GM18526 (cell line): ENCODE data around the gene HES2.

Source experiments
- POLR2A ChIP-seq: IDR thresholded peaks from 3 replicates; pipeline ENCODE4 v1.6.1; 2011; ENCODE audit not compliant: insufficient read length; ENCODE audit errors: extremely low read depth

HES2 gene

DNA sequence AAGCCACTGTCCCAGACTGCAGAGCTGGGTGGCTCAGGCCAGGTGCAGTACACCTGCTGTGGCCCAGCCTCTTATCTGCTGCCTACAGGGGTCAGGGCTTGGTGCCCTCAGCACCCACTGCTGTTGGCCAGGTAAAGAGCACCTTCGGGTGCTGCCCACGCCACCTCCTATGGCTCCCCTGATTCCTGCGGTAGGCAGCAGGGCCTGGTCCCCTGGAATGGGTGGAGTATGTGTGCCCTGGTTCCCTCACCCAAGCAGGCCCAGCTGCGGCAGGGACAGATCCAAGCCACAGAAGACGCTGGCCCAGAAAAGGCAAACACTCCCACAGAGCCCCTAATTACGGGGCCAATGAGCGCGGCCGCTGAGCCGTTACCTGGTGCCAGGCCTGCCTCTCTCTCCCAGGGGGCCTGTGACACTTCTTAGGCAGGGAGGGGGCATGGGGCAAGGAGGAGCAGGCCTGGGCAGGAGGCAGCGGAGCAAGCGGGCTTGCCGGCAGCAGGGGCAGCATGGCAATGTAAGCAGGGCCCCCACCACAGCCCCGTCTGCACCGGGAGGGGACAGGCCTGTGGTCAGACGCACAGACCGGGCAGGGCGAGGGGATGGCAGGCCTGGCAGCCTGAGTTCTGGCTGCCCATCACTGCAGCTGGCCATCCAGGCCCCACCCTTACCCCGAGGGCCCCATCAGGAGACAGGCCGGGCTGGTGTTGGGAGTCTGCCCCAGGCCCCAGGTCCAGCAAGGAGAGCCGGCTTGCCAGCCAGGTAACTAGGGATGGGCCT is 23.8 kb upstream of the HES2 start:
- no peak for TF ChIP-seq POLR2A

DNA sequence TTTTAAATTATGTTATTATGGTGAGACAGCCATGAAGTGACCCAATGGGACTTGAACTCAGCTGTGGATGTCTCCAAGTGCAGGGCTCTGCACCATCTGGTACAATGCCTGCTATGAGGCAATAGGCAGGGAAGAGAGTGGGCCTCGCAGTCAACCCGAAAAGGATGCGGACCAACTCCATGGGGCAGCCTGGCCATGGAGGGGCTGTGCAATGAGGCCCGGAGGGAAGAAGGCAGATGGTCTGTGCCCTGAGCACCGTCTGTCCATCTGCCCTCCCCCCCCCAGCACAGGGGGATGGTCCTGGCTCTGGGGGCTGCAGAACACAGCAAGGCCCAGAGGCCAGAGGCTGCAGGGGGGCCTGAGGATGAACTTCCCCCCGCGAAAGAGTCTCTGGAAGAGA is 21.9 kb upstream of the HES2 start:
- TF ChIP-seq POLR2A: no peak

DNA sequence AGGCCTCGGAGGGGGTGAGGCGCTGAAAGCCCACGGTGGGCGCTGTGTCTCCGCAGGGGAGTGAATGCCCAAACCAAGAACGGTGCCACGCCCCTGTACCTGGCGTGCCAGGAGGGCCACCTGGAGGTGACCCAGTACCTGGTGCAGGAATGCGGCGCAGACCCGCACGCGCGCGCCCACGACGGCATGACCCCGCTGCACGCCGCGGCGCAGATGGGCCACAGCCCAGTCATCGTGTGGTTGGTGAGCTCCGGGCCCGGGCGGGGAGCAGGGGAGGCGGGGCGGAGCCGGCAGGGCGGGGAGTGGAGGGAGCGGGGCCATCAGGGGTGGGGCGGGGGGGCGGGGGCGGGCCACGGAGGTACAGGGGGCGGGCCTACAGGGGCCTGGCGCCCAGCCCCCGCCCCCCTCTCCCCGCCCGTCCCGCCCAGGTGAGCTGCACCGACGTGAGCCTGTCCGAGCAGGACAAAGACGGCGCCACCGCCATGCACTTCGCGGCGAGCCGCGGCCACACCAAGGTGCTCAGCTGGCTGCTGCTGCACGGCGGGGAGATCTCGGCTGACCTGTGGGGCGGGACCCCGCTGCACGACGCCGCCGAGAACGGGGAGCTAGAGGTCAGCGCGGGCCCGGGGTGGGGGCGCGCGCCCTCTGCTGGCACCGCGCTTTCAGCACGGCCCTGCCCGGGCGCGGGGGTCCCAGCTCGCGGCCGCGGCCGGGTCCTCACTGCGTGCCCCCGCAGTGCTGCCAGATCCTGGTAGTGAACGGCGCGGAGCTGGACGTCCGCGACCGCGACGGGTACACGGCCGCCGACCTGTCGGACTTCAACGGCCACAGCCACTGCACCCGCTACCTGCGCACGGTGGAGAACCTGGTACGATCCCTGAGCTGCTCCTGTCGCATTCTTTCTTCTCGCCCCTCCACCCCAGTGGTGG is 20.7 kb upstream of the HES2 start:
- no peak for TF ChIP-seq POLR2A

DNA sequence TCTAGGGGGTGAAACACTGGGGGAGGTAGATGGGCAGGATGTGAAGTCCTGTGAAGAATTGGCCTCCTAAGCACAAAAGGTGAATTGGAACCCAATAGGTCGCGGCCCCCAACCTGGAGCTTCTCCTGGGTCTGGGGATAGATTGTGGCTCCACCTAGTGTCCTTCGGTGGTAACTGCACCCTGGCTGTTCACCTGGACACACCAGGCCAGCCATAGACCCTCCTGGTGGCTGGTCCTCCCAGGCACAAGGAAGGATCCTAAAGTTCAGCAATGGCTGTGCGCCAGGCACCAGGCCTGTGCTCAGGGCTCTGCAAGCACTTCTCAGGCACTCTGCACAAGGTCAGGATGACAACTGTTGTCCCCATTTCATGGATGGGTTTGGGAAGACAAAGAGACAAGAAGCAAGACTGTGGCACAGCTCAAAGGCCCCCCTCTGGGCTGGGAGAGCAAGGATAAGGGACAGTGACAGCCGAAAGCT is 18.4 kb upstream of the HES2 start:
- TF ChIP-seq POLR2A: no peak

DNA sequence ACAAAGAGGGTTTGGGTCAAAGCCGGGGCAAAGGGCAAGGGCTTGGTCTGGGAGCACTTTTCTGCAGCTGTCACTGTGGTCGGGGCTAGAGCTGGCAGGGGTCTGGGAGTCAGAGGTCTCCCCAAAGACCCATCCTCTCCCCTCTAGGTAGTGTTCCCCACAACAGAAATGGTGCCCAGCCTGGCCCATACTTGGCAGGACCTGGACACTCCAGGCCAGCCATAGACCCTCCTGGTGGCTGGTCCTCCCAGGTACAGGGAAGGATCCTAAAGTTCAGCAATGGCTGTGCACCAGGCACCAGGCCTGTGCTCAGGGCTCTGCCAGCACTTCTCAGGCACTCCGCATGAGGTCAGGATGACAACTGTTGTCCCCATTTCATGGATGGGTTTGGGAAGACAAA is 15.8 kb upstream of the HES2 start:
- no peak for TF ChIP-seq POLR2A

DNA sequence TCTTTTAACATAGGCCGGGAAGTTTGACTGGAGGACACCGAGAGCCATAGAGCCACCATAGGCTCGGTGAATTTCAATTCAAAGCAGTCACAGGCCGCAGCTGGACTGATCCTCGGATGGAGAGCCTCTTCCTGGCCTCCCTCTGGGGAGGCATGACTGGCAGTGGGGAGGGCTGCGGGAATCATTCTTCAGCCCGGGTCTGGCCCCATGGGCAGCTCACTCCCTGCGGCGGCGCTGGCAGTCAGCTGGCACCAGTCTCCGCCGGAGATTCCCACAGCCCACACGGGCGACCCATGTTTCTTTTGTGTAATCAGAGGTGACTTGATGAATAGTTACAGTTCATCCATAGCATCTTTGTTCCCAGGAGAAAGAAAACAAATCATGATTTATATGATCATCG is 15.4 kb upstream of the HES2 start:
- TF ChIP-seq POLR2A: no peak

DNA sequence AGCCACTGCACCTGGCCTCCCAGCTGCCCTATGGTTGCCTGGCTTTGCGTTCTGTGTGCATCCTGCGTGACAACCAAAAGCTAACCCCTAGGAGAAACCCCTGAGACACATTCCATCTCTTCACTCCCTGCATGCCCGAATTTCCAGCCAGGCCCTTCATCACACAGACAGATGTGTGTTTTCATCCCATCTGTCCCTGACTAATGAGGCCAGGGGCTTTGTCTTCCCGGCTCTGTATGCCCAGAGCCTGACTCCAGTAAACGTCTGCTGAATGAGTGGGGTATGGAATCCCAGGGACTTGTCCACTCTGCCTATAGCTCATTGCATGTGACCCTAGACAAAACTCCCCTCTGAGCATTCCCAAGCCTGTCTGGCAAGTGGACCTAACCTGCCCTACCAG is 14.5 kb upstream of the HES2 start:
- no peak for TF ChIP-seq POLR2A

DNA sequence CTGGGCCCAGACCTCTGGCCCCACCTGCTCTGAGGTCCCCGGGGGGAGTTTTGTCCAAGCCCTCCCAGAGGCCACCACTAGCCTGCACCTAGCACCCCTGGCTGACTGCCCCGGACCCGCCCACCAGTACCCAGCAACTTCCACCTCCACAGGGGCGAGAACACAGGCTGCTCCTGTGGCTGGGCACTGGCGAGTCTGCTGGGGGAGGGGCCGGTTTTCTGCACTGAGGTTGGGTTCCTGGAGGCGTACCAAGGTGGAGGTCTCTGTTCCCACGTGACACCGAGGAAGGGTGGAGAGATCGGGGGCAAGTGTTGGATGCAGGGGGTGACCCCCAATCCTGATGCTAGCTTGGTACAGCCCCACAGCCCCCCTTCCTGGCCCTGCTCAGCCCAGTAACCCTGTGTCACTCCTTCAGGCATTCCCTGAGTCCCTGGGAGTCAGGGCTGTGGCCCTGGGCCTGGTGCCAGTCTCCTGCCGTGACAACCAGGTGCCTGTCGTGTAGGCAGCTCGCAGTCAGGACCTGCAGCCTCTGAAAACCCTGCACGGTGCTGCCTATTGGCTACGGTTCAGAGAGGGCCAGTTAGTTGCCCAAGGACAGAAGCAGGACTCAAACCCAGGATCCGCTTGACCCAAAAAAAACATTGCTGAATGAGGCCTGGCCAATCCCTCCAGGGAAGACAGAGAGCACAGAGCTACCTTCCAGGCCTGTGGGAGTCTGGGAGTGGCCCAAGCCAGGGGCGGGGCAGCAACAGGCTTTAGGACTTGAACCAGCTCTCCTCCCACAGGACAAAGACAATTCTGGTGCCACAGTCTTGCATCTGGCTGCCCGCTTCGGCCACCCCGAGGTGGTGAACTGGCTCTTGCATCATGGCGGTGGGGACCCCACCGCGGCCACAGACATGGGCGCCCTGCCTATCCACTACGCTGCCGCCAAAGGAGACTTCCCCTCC is 8.0 kb upstream of the HES2 start:
- TF ChIP-seq POLR2A: no peak

DNA sequence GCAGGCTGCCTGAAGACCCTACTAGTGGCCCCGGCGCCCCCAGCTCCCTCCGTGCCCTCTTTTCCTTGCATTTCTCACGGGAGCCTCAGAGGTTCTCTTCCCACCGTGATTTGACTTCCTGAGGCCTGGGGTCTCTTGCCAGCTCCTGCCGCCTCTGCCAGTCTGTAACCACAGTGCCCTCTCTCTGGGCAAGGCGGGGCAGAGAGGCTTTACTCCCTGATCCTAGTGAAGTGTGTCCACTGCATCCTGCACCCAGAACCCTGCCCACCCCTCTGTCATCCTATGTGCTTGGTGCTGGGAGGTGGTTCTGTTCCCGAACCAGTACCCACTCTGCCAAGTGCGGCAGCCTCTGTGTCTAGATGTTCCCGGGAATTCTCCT is 7.2 kb upstream of the HES2 start:
- TF ChIP-seq POLR2A: no peak

DNA sequence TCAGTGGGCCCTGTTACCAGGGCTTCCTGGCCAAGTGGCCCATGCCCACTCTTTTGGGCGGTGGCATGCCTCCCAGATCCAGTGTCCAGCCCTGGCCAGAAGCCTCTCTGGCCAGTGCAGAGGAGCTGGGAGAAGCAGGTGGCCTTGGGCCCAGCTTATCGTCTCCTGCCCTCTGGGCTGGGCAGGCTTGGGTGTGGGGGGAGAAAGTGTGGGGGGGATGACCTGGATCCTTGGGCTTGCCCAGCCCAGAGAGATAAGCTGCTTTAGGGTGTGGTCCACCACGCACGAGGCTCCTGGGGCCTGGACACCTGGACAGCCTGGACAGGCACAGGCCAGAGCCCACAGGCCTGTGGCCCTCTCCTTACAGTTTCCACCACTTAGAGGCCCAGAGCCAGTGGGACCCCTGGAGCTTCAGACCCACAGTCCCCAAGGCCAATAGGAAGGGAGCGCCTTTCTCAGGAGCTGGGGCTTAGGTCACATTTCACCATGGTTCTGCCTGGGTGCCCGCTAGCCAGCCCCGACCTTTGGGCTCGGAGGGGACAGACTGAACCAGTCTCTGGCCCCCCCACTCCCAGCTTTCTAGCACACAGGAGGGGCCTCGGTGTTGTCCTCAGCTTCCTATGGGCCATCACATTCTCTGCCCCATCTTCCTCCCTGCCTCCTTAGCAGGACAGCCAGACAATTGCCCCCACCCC is 6.7 kb upstream of the HES2 start:
- no peak for TF ChIP-seq POLR2A

DNA sequence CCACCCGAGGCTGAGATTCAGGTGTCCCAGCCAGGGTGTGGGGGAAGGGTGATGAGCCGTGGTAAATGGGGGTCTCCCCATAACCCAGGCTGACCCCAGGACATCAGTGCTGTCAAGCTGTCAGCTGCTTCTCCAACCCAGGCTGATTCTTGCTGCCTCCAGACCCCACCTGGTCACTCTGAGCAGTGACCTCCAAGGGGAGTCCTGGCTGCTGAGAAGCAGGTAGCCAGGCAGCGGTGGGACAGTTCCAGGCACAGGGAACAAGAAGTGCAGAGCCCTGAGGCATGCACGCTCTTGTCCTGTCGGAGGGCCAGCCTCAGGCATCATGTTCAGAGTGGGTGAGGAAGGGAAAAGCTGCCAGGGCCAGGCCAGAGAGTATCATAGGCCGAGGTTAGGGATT is 5.9 kb upstream of the HES2 start:
- TF ChIP-seq POLR2A: no peak

DNA sequence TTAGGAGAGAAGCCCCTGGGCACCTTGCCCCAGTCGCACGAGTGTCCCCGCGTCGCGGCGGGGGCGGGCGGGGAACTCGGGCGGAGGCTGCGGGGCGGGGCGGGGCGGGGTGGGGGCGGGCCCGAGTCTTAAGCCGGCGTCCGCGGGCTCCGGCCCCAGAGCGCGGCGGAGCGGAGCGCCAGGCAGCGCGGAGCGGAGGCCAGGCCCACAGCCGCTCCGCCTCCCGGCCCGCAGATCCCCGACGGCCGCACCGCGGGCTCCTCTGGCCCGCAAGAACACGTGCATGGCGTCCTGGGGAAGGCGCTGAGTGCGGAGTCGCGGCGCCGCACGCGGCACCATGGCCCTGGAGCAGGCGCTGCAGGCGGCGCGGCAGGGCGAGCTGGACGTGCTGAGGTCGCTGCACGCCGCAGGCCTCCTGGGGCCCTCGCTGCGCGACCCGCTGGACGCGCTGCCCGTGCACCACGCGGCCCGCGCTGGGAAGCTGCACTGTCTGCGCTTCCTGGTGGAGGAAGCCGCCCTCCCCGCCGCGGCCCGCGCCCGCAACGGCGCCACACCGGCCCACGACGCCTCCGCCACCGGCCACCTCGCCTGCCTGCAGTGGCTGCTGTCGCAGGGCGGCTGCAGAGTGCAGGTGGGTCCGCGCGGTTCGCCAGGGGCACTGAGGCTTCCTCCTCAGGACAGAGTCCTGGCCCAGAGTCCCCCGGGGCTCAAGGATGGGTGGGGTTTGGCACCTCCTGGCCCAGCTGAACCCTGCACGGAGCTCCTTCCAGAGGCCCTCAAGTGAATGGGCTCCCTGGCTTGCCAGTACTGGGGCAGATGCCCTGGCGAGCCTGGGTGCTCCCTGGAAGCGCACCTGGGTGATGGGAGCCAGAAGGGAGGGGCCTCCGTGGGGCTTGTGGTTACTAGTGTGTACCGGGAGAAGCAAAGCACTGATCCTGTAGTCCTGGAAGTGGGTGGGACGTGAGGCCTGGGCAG is 5.2 kb upstream of the HES2 start, which contains the start of gene ESPN:
TSS of gene ESPN (plus strand) at position 158 of the 975 bp plus-strand sequence. CDS start at position 338, 180 bp downstream.
- no peak for TF ChIP-seq POLR2A

DNA sequence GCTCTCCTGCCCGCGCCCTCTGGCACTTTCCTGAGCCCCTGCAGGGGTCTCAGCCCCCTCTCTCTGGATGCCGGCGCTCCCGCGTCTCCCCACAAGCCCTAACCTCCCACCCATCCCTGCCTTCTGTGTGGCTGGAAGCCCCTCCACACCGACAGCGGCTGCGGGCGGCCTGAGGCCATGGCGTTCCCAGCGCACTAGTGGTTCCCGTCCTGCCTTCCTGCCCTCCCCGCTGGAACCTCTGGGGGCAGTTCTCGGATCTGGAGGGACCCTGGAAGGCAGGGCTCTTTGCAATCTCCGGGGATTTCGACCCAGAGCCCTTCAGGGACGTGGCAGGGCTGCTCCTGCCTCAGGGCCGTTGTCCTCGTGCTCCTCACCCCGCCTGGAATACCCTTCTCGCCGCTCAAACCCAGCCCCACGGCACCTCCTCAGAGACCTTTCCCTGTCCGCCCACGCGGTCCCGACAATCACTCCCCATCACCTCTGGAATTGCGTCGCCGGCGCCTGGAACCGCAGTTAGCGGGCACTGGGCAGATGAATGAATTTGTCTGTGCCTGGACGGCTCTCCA is 4.4 kb upstream of the HES2 start:
- no peak for TF ChIP-seq POLR2A
